ENCODE results near the gene CBLB. TPM values are rescaled to one million over a fixed set of nuclear protein-coding genes. Genes with fewer than 3 reads are reported as not detected.

CBLB gene
- total RNA-seq, 1 donor from 2014 or later, result 17.6 TPM

DNA sequence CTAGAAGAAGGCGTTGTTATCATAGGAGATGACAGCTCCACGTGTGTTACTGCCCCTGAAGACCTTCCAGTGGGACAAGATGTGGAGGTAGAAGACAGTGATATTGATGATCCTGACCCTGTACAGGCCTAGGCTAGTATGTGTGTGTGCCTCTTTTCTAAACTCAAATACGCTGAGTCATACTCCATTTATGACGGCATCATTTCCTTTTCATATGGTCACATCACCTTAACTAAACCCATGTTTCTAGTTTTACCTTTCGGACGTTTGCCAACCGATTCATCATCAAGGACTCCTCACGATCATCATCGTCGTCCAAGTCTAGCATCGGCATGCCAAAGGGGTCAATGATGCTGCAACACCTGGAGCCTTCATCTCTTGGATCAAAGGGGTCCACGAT is 149.0 kb downstream of the CBLB start:
- DNase-seq (ENCODE audit: extremely low read depth, low read depth, low spot score), result no peak

DNA sequence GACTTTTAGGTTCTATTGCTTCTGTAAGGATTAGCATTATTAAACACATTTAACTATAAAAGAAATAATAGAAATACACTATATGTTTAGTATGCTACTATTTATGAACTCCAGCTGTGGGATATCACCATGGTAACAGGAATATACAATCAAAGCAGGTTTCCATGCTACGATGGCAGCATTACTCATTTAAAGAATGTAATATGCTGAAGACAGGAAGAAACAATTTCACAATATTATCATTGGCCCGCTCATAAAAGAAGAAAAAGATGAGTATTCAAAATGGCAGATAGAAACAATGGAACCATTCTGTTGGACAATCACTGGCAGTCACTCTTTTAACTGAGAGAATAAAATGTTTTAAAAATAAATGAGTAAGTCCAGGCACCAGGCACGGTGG is 153.4 kb downstream of the CBLB start:
- no peak for DNase-seq (ENCODE audit: extremely low read depth, low read depth, low spot score)

GRCh38 chr3:105714453-105714852 is 154.4 kb downstream of the CBLB start:
- no peak for DNase-seq (ENCODE audit: extremely low read depth, low read depth, low spot score)

GRCh38 chr3:105708980-105709379 is 159.8 kb downstream of the CBLB start:
- no peak for DNase-seq (ENCODE audit: extremely low read depth, low read depth, low spot score)

- no peak for DNase-seq (ENCODE audit: extremely low read depth, low read depth, low spot score)
Observed at GRCh38 chr3:105707009-105707408, 161.8 kb downstream of the CBLB start.

DNA sequence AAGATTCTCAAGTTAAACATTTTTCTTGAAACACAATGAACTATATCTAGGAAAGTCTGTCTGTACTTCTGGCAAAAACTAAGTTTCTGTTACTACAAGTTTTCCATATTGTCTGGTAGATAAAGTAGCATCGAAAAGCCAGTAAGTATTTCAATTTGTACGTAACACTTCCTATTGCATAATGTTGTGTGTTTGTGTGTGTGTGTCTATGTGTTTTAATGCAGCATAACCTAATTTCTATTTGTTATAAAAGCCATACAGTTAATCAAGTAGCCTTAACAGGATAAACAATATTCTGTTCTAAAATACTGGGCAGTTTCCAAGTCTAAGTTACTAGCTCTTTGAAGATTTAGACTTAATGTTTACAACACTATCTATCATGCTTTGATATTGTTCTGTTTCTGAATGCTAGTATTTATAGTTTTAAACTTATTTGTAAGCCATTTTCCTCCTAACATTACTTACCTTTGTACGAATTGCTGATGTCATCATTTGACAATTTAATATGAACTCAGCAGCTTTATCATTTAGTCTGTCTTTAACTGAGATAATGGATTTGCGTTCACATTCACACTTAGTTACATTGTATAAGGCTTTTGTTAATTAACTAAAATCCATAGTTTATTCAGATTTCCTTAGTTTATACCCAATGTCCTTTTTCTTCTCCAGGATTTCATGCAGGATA is 163.9 kb downstream of the CBLB start:
- DNase-seq (ENCODE audit: extremely low read depth, low read depth, low spot score), result no peak

GRCh38 chr3:105700575-105700974 is 168.2 kb downstream of the CBLB start:
- DNase-seq (ENCODE audit: extremely low read depth, low read depth, low spot score), result no peak

DNA sequence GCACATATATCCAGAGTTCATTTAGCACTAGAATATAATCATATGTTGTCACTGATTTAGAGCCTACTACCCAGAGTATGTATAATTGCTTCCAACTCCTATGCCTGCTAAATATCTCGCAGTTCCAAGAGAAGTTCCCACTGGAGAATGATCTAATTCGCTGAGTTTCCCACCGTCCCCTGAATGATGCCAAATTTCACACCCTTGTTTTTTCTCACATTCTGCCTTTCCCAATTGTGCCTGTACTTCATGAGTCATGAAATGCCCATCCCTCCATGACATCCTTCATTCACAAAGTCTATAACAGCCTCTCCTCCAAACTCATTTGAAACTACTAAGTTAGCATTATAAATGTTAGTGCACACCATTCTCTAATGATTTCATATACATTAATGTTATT is 177.2 kb downstream of the CBLB start:
- DNase-seq (ENCODE audit: extremely low read depth, low read depth, low spot score), result no peak

GRCh38 chr3:105691053-105691452 is 177.8 kb downstream of the CBLB start:
- no peak for DNase-seq (ENCODE audit: extremely low read depth, low read depth, low spot score)

DNA sequence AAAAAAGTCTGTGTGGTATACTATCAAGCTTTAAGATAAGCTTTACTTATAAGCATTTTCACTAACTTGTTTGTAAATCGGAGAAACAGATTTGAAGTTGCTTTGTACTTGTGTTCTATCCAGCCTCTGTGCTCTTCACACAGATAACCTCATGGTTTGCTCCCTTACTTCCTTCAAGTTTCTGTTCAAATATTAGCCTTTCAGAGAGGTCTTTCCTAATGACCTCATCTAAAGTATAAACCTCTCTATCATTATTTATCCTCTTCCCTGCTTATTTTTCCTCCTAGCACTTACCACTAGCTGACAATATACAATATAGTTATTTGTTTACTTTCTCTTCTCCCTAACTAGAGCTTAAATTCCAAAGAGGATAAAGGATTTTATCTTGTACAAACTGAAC is 180.0 kb downstream of the CBLB start:
- no peak for DNase-seq (ENCODE audit: extremely low read depth, low read depth, low spot score)

GRCh38 chr3:105686278-105686897 is 182.4 kb downstream of the CBLB start:
- no peak for DNase-seq (ENCODE audit: extremely low read depth, low read depth, low spot score)

DNA sequence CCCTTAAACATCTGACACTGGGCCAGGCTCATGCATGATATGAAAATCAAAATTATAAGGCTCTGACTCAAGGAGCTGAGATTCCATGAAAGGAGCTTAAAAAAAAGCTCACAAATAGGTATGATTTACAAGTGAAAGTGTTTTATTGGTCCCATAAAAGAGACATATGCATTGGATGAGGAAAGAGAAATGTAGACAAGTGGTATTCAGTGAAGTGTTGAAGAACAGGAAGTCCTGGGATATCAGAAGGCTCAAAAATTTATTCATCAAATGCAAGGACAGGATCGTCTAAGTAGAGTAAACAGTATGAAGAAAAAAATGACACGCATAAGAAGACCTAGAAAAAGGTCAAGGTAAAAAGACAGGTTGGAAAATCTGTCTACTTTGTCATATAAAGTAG is 188.9 kb downstream of the CBLB start:
- DNase-seq (ENCODE audit: extremely low read depth, low read depth, low spot score), result no peak

DNA sequence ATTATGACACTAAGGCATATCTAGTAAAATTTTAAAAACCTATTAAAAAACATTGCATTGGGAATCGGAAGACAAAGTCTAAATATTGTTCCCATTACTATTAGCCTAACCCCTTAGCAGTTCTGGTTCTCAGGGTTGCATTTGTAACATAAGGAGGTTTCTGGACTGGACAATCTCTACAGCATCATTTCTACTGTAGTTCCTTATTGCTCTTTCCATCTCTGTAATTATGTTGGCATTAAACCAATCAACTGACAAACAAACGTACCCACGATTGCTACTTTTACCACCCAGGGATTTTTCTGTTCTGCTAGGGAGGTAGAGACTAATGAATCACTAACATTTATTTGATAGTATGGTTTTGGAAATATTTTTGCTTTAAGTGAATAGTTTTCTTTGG is 190.8 kb downstream of the CBLB start:
- no peak for DNase-seq (ENCODE audit: extremely low read depth, low read depth, low spot score)

- DNase-seq (ENCODE audit: extremely low read depth, low read depth, low spot score), result no peak
Observed at GRCh38 chr3:105676621-105677300, 192.1 kb downstream of the CBLB start.

- DNase-seq (ENCODE audit: extremely low read depth, low read depth, low spot score), result no peak
Observed at GRCh38 chr3:105674437-105675065, 194.3 kb downstream of the CBLB start.

- DNase-seq (ENCODE audit: extremely low read depth, low read depth, low spot score), result no peak
Observed at GRCh38 chr3:105672996-105673395, 195.8 kb downstream of the CBLB start.

- DNase-seq (ENCODE audit: extremely low read depth, low read depth, low spot score), result no peak
Observed at GRCh38 chr3:105662306-105662705, 206.5 kb downstream of the CBLB start.

- no peak for DNase-seq (ENCODE audit: extremely low read depth, low read depth, low spot score)
Observed at GRCh38 chr3:105661461-105661860, 207.4 kb downstream of the CBLB start.

DNA sequence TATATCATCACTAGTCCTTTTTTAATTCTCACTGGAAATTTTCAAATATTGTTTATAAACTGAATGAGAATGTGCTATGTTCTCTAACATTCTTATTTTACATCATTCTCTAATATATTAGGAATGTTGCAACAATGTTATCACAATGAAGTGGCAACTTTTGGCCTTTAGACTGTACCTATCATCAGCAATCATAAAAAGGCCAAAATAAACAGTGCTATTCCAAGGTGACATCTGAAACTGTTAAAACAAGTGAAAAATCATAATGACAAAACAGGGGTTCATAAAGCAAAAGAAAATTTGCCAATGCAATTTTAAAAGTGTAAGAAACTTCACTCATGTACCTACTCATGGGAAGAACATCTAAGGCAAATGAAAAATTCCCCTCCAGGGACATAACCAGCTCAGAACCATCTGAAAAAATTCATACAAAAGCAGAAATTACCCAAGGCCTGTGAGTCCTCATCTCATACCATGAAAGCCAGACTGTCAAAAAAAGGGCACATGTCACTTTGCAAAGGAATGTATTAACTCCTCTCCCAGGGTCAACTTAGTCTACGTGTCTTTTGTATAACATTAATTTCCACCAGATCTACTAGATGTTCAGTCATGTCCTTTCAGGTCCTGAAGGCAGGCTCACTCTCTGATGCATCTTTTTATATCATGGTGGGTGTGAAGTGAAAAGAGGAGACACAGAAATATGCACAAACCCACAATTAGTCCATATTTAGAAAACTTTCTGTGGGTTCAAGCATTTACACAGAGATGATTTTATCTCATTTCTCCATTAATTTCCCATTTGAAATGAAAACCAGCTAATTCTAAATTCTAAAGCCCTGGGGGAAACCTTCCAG is 211.9 kb downstream of the CBLB start:
- no peak for DNase-seq (ENCODE audit: extremely low read depth, low read depth, low spot score)

- DNase-seq (ENCODE audit: extremely low read depth, low read depth, low spot score), result no peak
Observed at GRCh38 chr3:105653868-105654267, 214.9 kb downstream of the CBLB start.

GRCh38 chr3:105653166-105653565 is 215.6 kb downstream of the CBLB start:
- no peak for DNase-seq (ENCODE audit: extremely low read depth, low read depth, low spot score)

Data from glomerular endothelial cell (primary cell).